Anterior cingulate cortex (tissue), 58 donors: ENCODE results near the gene UTP4.

Source experiments
- DNase-seq, 58 donors: peaks; one replicate each; lab custom pipeline; 2025; lab: John Stamatoyannopoulos, UW

UTP4 gene

GRCh38 chr16:69169607-69170352, 37.3 kb downstream of the UTP4 start:
- no peak for DNase-seq

- DNase-seq, result peak in 1 of 58 donors; percentile 6
Observed at GRCh38 chr16:69171325-69172084, 39.1 kb downstream of the UTP4 start.

DNA sequence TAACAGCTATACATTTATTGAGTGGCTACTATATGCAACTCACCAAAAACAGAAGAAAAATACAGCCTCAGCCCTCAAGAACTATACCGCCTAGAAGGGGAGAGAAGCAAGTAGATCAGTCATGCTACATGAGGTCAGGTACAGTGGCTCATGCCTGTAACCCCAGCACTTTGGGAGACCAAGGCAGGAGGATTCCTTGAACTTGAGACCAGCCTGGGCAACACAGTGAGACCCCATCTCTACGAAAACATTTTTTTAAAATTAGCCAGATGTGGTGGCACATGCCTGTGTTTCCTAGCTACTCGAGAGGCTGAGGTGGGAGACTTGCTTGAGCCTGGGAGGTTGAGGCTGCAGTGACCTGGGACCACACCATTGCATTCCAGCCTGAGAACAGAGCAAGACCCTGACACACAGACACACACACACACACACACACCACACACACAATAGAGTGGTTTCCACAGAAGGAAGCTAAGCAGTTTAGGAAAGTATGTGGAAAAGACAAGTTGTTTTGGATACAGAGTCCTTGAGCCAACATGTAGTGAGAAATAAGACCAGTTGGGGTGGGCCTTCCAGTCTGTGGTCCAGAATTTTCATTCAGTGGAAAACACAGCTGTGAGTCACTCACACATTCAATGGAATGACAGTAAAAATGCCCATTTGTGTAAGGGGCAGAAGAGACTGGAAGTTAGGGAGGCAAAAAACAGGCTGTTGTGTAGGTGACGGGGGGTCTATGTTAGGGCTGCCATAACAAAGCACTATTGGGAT, 43.8 kb downstream of the UTP4 start:
- DNase-seq, result no peak

DNA sequence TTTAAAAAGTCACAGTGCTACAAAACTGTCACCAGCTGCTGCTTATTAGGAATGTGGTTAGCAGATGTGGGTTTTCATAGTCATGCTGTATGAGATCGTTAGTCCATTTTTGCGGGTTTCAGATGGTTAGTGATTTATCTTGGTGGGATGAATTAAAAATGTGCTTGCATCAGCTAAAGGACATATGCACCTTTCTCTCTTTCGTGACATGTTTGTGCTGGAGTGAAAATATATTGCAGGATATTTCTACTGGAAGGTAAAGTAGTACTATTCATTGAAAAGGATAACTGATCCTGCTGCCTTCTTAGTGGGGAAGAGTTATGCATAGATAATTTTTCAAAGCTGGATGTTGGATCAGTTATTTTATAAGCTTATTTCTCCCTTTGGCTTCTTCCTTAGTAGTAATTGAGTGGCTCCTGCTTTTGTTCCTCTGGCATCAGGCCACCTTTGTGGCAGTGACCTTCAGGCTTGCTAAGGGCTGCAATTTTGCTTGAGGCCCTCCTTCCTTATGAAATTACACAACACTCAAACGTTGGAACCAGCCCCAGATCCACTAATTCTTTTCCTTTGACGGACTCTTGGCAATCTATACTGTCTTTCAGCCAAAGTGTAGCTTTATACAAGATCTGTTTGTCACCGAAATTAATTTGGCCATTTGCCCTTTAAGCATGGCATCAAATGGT, 47.0 kb downstream of the UTP4 start:
- peak in 10 of 58 donors; percentile 5 to 41 (median 12) for DNase-seq

DNA sequence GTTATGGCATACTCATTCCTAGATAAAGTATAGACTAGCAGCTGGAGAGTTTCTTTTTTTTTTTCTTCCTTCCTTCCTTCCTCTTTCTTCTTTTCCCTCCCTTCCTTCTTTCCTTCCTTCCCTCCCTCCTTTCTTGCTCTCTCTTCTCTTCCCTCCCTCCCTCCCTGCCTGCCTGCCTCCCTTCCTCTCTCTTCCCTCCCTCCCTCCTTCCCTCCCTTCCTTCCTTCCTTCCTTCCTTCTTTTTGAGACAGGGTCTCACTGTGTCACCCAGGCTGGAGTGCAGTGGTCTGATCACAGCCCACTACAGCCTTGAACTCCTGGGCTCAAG, 47.5 kb downstream of the UTP4 start:
- no peak for DNase-seq

- no peak for DNase-seq
Observed at GRCh38 chr16:69182730-69183416, 50.4 kb downstream of the UTP4 start.

GRCh38 chr16:69186642-69187445, 54.4 kb downstream of the UTP4 start, which contains the start of gene SNTB2:
TSS of gene SNTB2 (plus strand) at chr16:69187164. CDS start at chr16:69187167, 3 bp downstream.
- DNase-seq, result peak in 57 of 58 donors; percentile 19 to 93 (median 84)

GRCh38 chr16:69187446-69188235, 55.2 kb downstream of the UTP4 start:
- DNase-seq, result peak in 37 of 58 donors; percentile 11 to 61 (median 40)

- DNase-seq, result peak in 14 of 58 donors; percentile 11 to 48 (median 22)
Observed at GRCh38 chr16:69188236-69188549, 55.7 kb downstream of the UTP4 start.

- DNase-seq, result no peak
Observed at GRCh38 chr16:69188716-69189115, 56.3 kb downstream of the UTP4 start.

- DNase-seq, result no peak
Observed at GRCh38 chr16:69190046-69190588, 57.7 kb downstream of the UTP4 start.

GRCh38 chr16:69190598-69190997, 58.1 kb downstream of the UTP4 start:
- DNase-seq, result no peak

DNA sequence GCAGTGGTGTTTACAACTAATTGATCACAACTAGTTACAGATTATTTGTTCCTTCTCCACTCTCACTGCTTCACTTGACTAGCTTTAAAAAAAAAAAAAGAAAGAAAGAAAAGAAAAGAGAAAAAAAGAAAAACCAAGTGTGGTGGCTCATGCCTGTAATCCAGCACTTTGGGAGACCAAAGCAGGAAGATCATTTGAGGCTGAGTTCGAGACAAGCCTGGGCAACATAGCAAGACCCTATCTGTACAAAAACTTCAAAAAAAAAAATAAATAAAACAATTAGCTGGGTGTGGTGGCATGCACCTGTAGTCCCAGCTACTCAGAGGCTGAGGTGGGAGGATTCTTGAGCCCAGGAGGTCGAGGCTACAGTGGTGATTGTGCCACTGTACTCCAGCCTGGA, 58.7 kb downstream of the UTP4 start:
- no peak for DNase-seq

DNA sequence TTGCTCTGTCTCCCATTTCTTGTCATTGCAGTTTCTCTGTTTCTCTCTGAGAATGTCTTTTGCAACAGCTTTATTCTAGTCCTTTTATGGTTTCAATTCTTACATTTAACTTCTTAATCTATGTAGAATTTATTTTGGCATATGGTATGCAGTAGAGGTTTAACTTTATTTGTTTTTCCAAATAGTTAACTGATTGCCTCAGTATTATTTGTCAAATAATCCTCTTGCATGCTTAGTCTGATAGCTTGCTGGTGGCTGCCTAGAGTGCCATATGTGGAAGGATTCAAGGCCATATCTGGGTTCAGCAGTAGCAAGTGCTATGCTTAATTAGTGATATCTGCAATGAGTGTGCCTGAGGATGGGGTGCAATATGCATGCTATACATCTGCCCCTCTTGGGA, 61.4 kb downstream of the UTP4 start:
- DNase-seq, result no peak

GRCh38 chr16:69194488-69194887, 62.0 kb downstream of the UTP4 start:
- DNase-seq, result no peak

- DNase-seq, result peak in 3 of 58 donors; percentile 1 to 31 (median 6)
Observed at GRCh38 chr16:69195369-69196029, 63.0 kb downstream of the UTP4 start.

DNA sequence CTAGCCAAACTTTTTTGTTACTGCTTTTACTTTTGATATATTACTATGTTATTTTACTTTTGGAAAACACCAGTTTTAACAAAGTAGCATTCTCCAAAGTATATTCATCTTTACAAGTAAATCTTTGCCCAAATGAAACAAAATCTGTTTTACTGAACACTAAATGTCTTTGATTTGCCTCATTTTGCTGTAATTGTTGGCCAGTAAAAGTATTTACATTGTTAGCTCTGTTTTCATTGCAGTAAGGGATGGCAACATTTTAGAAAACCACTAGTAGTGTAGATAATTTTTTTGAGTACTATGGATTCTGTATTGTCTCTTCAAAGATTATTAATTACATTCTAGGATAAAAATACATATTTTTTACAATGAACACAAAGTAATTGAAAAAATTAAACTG, 65.1 kb downstream of the UTP4 start:
- no peak for DNase-seq

DNA sequence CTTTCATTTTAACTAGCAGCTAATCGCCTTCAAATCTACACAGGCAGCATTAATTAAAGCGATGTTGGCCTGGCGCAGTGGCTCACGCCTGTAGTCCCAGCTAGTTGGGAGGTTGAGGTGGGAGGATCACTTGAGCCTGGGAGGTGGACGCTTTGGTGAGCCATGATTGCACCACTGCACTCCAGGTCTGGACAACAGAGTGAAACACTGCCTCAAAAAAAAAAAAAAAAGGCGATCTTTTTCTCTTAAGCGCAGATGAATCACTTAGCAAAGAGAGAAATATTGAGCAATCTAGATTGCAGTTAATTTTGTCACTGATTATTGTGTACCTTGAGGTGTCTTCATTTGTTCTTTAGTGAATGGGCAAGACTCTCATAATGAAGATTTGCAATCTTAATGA, 66.9 kb downstream of the UTP4 start:
- DNase-seq, result no peak
